SK-N-SH (cell line): ENCODE data around the gene XXYLT1. TPM values are rescaled to one million over a fixed set of nuclear protein-coding genes. Genes with fewer than 3 reads are reported as not detected.

Experiments used
- CTCF ChIA-PET: fragments of 300-600, 350-600 bp; formaldehyde crosslinking; extraction: SDS; loops from one replicate; lab custom pipeline; 2021; lab: Yijun Ruan, JAX
- POLR2A ChIA-PET: fragments of 350-600 bp; sonication (Branson Sonifier 250); formaldehyde crosslinking; extraction: SDS; loops from one replicate; lab custom pipeline; 2020; ENCODE audit warnings: antibody characterized with exemption, inconsistent platforms; lab: Yijun Ruan, JAX
- DNase-seq: peaks from one replicate; pipeline ENCODE4 v3.0.0; 2012
- H2AFZ ChIP-seq: fragments of 200-600 bp; sonication (generic); 2 replicates; pipeline ENCODE4 v1.8.1; 2016; ENCODE audit warnings: antibody characterized with exemption, mild to moderate bottlenecking, low read depth
- H3F3A ChIP-seq: fragments of 200-600 bp; sonication (generic); replicated peaks from 2 replicates; pipeline ENCODE3; 2016; ENCODE audit warnings: antibody characterized with exemption, mild to moderate bottlenecking; ENCODE audit not compliant: insufficient read depth
- H3K27ac ChIP-seq, 2 experiments: fragments of 200-500 bp in 1 of 2; fragments of 200-600 bp in 1 of 2; sonication (Bioruptor generic) in 1 of 2; sonication (generic), shearing (Covaris generic) in 1 of 2; 2 replicates each; pipeline versions ENCODE4 v1.5.1 to v1.6.1; 2014 to 2016; ENCODE audit warnings: low read depth in 2 of 2, inconsistent platforms in 1 of 2, low read length in 1 of 2, mild to moderate bottlenecking in 1 of 2, mixed read lengths in 1 of 2
- H3K27me3 ChIP-seq: fragments of 200-600 bp; sonication (generic), shearing (Covaris generic); 2 replicates; pipeline ENCODE4 v1.6.1; 2016; ENCODE audit warnings: mixed run types; ENCODE audit not compliant: insufficient read depth
- H3K36me3 ChIP-seq, 2 experiments: fragments of 200-500 bp in 1 of 2; fragments of 200-600 bp in 1 of 2; sonication (Bioruptor generic) in 1 of 2; sonication (generic) in 1 of 2; replicated peaks in 1 of 2; 2 replicates each; pipeline versions ENCODE3 to v1.5.1; 2014 to 2016; ENCODE audit warnings: low read length in 1 of 2, mild to moderate bottlenecking in 1 of 2; ENCODE audit not compliant: insufficient read depth in 2 of 2, control insufficient read depth in 1 of 2
- H3K4me1 ChIP-seq, 2 experiments: fragments of 200-500 bp in 1 of 2; fragments of 200-600 bp in 1 of 2; sonication (Bioruptor generic) in 1 of 2; sonication (generic), shearing (Covaris generic) in 1 of 2; 2 replicates each; pipeline versions ENCODE4 v1.5.1 to v1.6.1; 2014 to 2016; ENCODE audit warnings: low read depth in 1 of 2, low read length in 1 of 2, mixed run types in 1 of 2; ENCODE audit not compliant: insufficient read depth in 2 of 2, control insufficient read depth in 1 of 2
- H3K4me2 ChIP-seq: fragments of 200-600 bp; sonication (generic), shearing (Covaris generic); 2 replicates; pipeline ENCODE4 v1.6.1; 2017; ENCODE audit warnings: mixed run types
- H3K4me3 ChIP-seq, 2 experiments: fragments of 200-500 bp in 1 of 2; fragments of 200-600 bp in 1 of 2; sonication (Bioruptor generic) in 1 of 2; sonication (generic), shearing (Covaris generic) in 1 of 2; 2 replicates each; pipeline versions ENCODE4 v1.5.1 to v1.8.1; 2014 to 2016; ENCODE audit warnings: low read depth in 2 of 2, inconsistent platforms in 1 of 2, low read length in 1 of 2, mild to moderate bottlenecking in 1 of 2, mixed read lengths in 1 of 2, moderate library complexity in 1 of 2
- H3K79me2 ChIP-seq: fragments of 200-600 bp; sonication (generic); 2 replicates; pipeline ENCODE4 v1.8.1; 2017; ENCODE audit warnings: mild to moderate bottlenecking; ENCODE audit not compliant: insufficient read depth
- H3K9ac ChIP-seq: fragments of 200-600 bp; sonication (generic); 2 replicates; pipeline ENCODE4 v1.6.1; 2017; ENCODE audit warnings: mixed run types
- H3K9me2 ChIP-seq: fragments of 200-600 bp; sonication (generic); 2 replicates; pipeline ENCODE4 v1.6.1; 2017; ENCODE audit warnings: mixed run types
- H3K9me3 ChIP-seq: fragments of 200-600 bp; sonication (generic); 2 replicates; pipeline ENCODE4 v1.6.1; 2017; ENCODE audit warnings: mixed run types, mild to moderate bottlenecking, moderate library complexity
- H4K20me1 ChIP-seq: fragments of 200-600 bp; sonication (generic); 2 replicates; pipeline ENCODE4 v1.6.1; 2017; ENCODE audit warnings: mild to moderate bottlenecking, mixed run types; ENCODE audit not compliant: insufficient read depth
- CTCF ChIP-seq: fragments of 200-600 bp; sonication (generic); IDR thresholded peaks from 2 replicates; pipeline ENCODE4 v1.6.1; 2017; ENCODE audit warnings: antibody characterized with exemption, mild to moderate bottlenecking, moderate library complexity
- EP300 ChIP-seq, 2 experiments: IDR thresholded peaks; 2 replicates each; pipeline versions ENCODE4 v1.4.0 to v1.6.1; 2012; ENCODE audit warnings: borderline replicate concordance in 1 of 2, low read depth in 1 of 2, low read length in 1 of 2
- EZH2phosphoT487 ChIP-seq: fragments of 200-600 bp; sonication (generic); IDR thresholded peaks from 2 replicates; pipeline ENCODE4 v1.6.1; 2017; ENCODE audit warnings: low read depth, mixed run types, mild to moderate bottlenecking, antibody characterized with exemption, moderate library complexity, borderline replicate concordance
- GABPA ChIP-seq: IDR thresholded peaks from 2 replicates; pipeline ENCODE4 v1.4.0; 2012; ENCODE audit warnings: low read depth, mild to moderate bottlenecking
- IRF3 ChIP-seq: fragments of 150-350 bp; IDR thresholded peaks from 2 replicates; pipeline ENCODE4 v1.6.1; 2016; ENCODE audit warnings: mild to moderate bottlenecking, low read depth, low read length
- MEF2A ChIP-seq: IDR thresholded peaks from 2 replicates; pipeline ENCODE4 v1.4.0; 2012; ENCODE audit warnings: low read depth, borderline replicate concordance
- NFIC ChIP-seq: IDR thresholded peaks from 2 replicates; pipeline ENCODE4 v1.4.0; 2012; ENCODE audit warnings: borderline replicate concordance
- RAD21 ChIP-seq: IDR thresholded peaks from 2 replicates; pipeline ENCODE4 v1.6.1; 2012; ENCODE audit warnings: mild to moderate bottlenecking, low read length
- REST ChIP-seq: IDR thresholded peaks from 2 replicates; pipeline ENCODE4 v1.6.1; 2012; ENCODE audit warnings: mild to moderate bottlenecking, low read depth, low read length, moderate library complexity
- RFX5 ChIP-seq: IDR thresholded peaks from 2 replicates; pipeline ENCODE4 v1.6.1; 2012; ENCODE audit warnings: mild to moderate bottlenecking, improper control_type of control experiment, low read length
- RXRA ChIP-seq: IDR thresholded peaks from 2 replicates; pipeline ENCODE4 v1.4.0; 2012; ENCODE audit warnings: low read depth, mild to moderate bottlenecking, borderline replicate concordance
- SIN3A ChIP-seq: IDR thresholded peaks from 2 replicates; pipeline ENCODE4 v1.6.1; 2012; ENCODE audit warnings: low read depth, mild to moderate bottlenecking, low read length, moderate library complexity, borderline replicate concordance
- TAF1 ChIP-seq: IDR thresholded peaks from 2 replicates; pipeline ENCODE4 v1.6.1; 2012; ENCODE audit warnings: low read depth, mild to moderate bottlenecking, low read length, moderate library complexity, borderline replicate concordance
- TCF12 ChIP-seq: IDR thresholded peaks from 2 replicates; pipeline ENCODE4 v1.4.0; 2012
- TEAD4 ChIP-seq: IDR thresholded peaks from 2 replicates; pipeline ENCODE4 v1.4.0; 2012; ENCODE audit warnings: mild to moderate bottlenecking, borderline replicate concordance; ENCODE audit not compliant: insufficient read depth
- USF1 ChIP-seq: IDR thresholded peaks from 2 replicates; pipeline ENCODE4 v1.4.0; 2012; ENCODE audit warnings: low read depth, borderline replicate concordance
- ZBTB33 ChIP-seq: IDR thresholded peaks from 2 replicates; pipeline ENCODE4 v1.4.0; 2012; ENCODE audit warnings: low read depth, borderline replicate concordance
- WGBS: methylation state at CpG from one replicate; pipeline ENCODE4 v1.1.6; 2017; ENCODE audit warnings: low lambda C conversion rate; 5-methylcytosine and 5-hydroxymethylcytosine counted together
- polyA plus RNA-seq, 3 experiments: library from polyadenylated mRNA; depleted of rRNA; stranded (reverse); fragments of >200 nt; gene quantifications; 2 replicates each; pipeline ENCODE4 v1.2.3, GENCODE V29; 2012

The XXYLT1 gene
- polyA plus RNA-seq, 1 of the 3 experiments (the other 2 are of a cell fraction) = 22.6 TPM

GRCh38 chr3:195209083-195209846, 61.7 kb downstream of the XXYLT1 start (continued):
- no peak for TF ChIP-seq CTCF
- TF ChIP-seq TCF12 = no peak
- no peak for TF ChIP-seq NFIC
- no peak for TF ChIP-seq EZH2phosphoT487
- no peak for TF ChIP-seq RFX5

GRCh38 chr3:195208631-195209030, 62.3 kb downstream of the XXYLT1 start:
- 93% methylated on average over 6 of the region's 7 CpGs for WGBS
- Histone ChIP-seq H4K20me1 (no peaks in the 10 kb centered on the region), H3K79me2 (peaks cover 40% of the 10 kb centered on the region), H3F3A (peaks cover 35% of the 10 kb centered on the region), H3K9me2 (no peaks in the 10 kb centered on the region), H3K4me3 (no peak overlapping the region), H2AFZ (no peak overlapping the region), H3K27me3 (no peaks in the 10 kb centered on the region), H3K27ac (peak overlapping the region; percentile 93 to 94; a peak in 3 of 4 replicates), H3K36me3 (no peaks in the 10 kb centered on the region), H3K4me1 (peaks cover 42 to 51% of the 10 kb centered on the region in 2 experiments), H3K4me2 (no peak overlapping the region), H3K9ac (no peak overlapping the region), H3K9me3 (no peaks in the 10 kb centered on the region)
- CTCF ChIA-PET = interaction anchor here (1.3 to 2.1 kb wide), 3 partner anchors 16 to 56 kb away, joined by 3 to 6 read pairs (median 3); no protein-coding TSS in a partner anchor
- no peak for DNase-seq
- TF ChIP-seq MEF2A (no peak), RAD21 (no peak), TEAD4 (no peak), REST (no peak), EP300 (IDR thresholded peaks at IDR 0.05; ENCODE audit: borderline replicate concordance in 1 of 2, low read depth in 1 of 2, low read length in 1 of 2) (no peak), CTCF (no peak), SIN3A (no peak), GABPA (no peak), ZBTB33 (no peak), IRF3 (no peak), TAF1 (no peak), USF1 (no peak), TCF12 (no peak), RXRA (no peak)
- POLR2A ChIA-PET = interaction anchor here (1.1 kb wide), 1 partner anchor 13 kb away, joined by 3 read pairs; no protein-coding TSS in a partner anchor
